Ramos (cell line): Measurements from ENCODE around the gene SHCBP1L.

ENCODE experiments used
- in situ Hi-C: fragments of 300-500 bp; cut with MboI; formaldehyde crosslinking; loops from one replicate; pipeline ENCODE4 v1.14.3; 2022; ENCODE audit warnings: low sequenced_read_pairs; ENCODE audit not compliant: unreplicated experiment

SHCBP1L gene

GRCh38 chr1:182952677-182953444 lies at the start of gene SHCBP1L:
SHCBP1L (minus strand) TSS chr1:182953166; CDS start chr1:182953133, 33 bp downstream.
- in situ Hi-C loops = loop anchor here (10.0 kb wide), 1 partner anchor 282 kb away; no protein-coding TSS in a partner anchor

GRCh38 chr1:183002267-183002666 lies 49.3 kb upstream of the SHCBP1L start:
- in situ Hi-C loops = no loop called here

- in situ Hi-C loops = no loop called here
These were observed 47.4 kb upstream of the SHCBP1L start for GRCh38 chr1:183000167-183000962.

GRCh38 chr1:182998482-182998881 lies 45.5 kb upstream of the SHCBP1L start:
- in situ Hi-C loops = no loop called here

- in situ Hi-C loops = no loop called here
These were observed 43.9 kb upstream of the SHCBP1L start for GRCh38 chr1:182996816-182997215.

GRCh38 chr1:182995894-182996293 lies 42.9 kb upstream of the SHCBP1L start:
- in situ Hi-C loops = no loop called here

- in situ Hi-C loops = no loop called here
These were observed 40.8 kb upstream of the SHCBP1L start for GRCh38 chr1:182993746-182994145.

- in situ Hi-C loops = no loop called here
These were observed 37.6 kb upstream of the SHCBP1L start for GRCh38 chr1:182990413-182991144.

GRCh38 chr1:182985876-182986275 lies 32.9 kb upstream of the SHCBP1L start:
- in situ Hi-C loops = no loop called here

GRCh38 chr1:182984621-182985020 lies 31.7 kb upstream of the SHCBP1L start:
- in situ Hi-C loops = no loop called here

- in situ Hi-C loops = no loop called here
These were observed 31.2 kb upstream of the SHCBP1L start for GRCh38 chr1:182984138-182984537.

GRCh38 chr1:182978151-182978853 lies 25.3 kb upstream of the SHCBP1L start:
- in situ Hi-C loops = no loop called here

- in situ Hi-C loops = no loop called here
These were observed 24.5 kb upstream of the SHCBP1L start for GRCh38 chr1:182977480-182977879.

GRCh38 chr1:182974506-182975191 lies 21.7 kb upstream of the SHCBP1L start:
- in situ Hi-C loops = no loop called here

GRCh38 chr1:182972829-182973228 lies 19.9 kb upstream of the SHCBP1L start:
- in situ Hi-C loops = no loop called here

- in situ Hi-C loops = no loop called here
These were observed 19.3 kb upstream of the SHCBP1L start for GRCh38 chr1:182972231-182972630.

GRCh38 chr1:182971219-182971618 lies 18.3 kb upstream of the SHCBP1L start:
- in situ Hi-C loops = no loop called here

- in situ Hi-C loops = no loop called here
These were observed 16.1 kb upstream of the SHCBP1L start for GRCh38 chr1:182968836-182969734.
